ENCODE measurements around the gene MFAP3. TPM values are rescaled to one million over a fixed set of nuclear protein-coding genes. Genes with fewer than 3 reads are reported as not detected.

Gene MFAP3
- total RNA-seq, 1 experiment from 2014 or later = 18.5 TPM

- no peaks in the 10 kb centered on the region for H3K9me2 ChIP-seq (ENCODE audit: insufficient read depth)
- H3K27ac ChIP-seq (ENCODE audit: low read depth, low read length) = no peak overlapping the region
- H3K9ac ChIP-seq (ENCODE audit: low read length) = no peak overlapping the region
- no peaks in the 10 kb centered on the region for H4K20me1 ChIP-seq (ENCODE audit: insufficient read depth)
- no peak for DNase-seq (ENCODE audit: low read depth, low spot score)
- no peaks in the 10 kb centered on the region for H3K4me1 ChIP-seq (ENCODE audit: control insufficient read depth in 1 of 2, insufficient read depth in 2 of 2, low read length in 2 of 2)
- H3K79me2 ChIP-seq (ENCODE audit: insufficient read depth, low read length) = no peaks in the 10 kb centered on the region
- no peak overlapping the region for H3K4me2 ChIP-seq (ENCODE audit: low read length)
- intact Hi-C loops (cut with micrococcal nuclease) = no loop called here
- H3K36me3 ChIP-seq (ENCODE audit: control insufficient read depth in 1 of 2, insufficient read depth in 2 of 2, low read length in 2 of 2) = no peaks in the 10 kb centered on the region
- POLR2A ChIA-PET = no interaction called here
- peaks cover 9% of the 10 kb centered on the region for H3K27me3 ChIP-seq (ENCODE audit: insufficient read depth, low read length)
- RAD21 ChIA-PET (ENCODE audit: low non-redundant PET in 1 of 2, low total read pairs in 2 of 2, uncharacterized antibody in 2 of 2, unreplicated experiment in 2 of 2) = no interaction called here
- CTCF ChIA-PET = interaction anchor here (1.4 kb wide), 1 partner anchor 15 kb away, joined by 6 read pairs; no protein-coding TSS in a partner anchor
- H3K9me3 ChIP-seq (ENCODE audit: control insufficient read depth in 1 of 2, insufficient read depth in 1 of 2, low read depth in 1 of 2, low read length in 2 of 2) = no peaks in the 10 kb centered on the region
- no peak overlapping the region for H3K4me3 ChIP-seq (replicated peaks in 1 of 2; ENCODE audit: low read depth in 1 of 2, low read length in 2 of 2)
- no TSS peak for BruUV-seq (replicated peaks)
- H2AFZ ChIP-seq (ENCODE audit: low read depth, low read length, poor library complexity, severe bottlenecking) = no peak overlapping the region
- TF ChIP-seq FOSL1 (IDR thresholded peaks at IDR 0.05; ENCODE audit: low read depth) (no peak), SIN3A (IDR thresholded peaks at IDR 0.05; ENCODE audit: low read depth) (no peak), JUND (IDR thresholded peaks at IDR 0.05) (no peak), POLR2AphosphoS5 (IDR thresholded peaks at IDR 0.05; ENCODE audit: low read depth, low read length) (no peak), TCF7L2 (IDR thresholded peaks at IDR 0.05; ENCODE audit: borderline replicate concordance, extremely low read depth, insufficient read depth, insufficient read length) (no peak)
- no peak for ATAC-seq
These were observed 48.5 kb downstream of the MFAP3 start for GRCh38 chr5:154087260-154087659.

- Histone ChIP-seq H3K9me2 (ENCODE audit: insufficient read depth) (no peaks in the 10 kb centered on the region), H3K9ac (ENCODE audit: low read length) (no peak overlapping the region), H3K4me3 (replicated peaks in 1 of 2; ENCODE audit: low read depth in 1 of 2, low read length in 2 of 2) (no peak overlapping the region), H3K36me3 (ENCODE audit: control insufficient read depth in 1 of 2, insufficient read depth in 2 of 2, low read length in 2 of 2) (no peaks in the 10 kb centered on the region), H3K79me2 (ENCODE audit: insufficient read depth, low read length) (no peaks in the 10 kb centered on the region), H3K9me3 (ENCODE audit: control insufficient read depth in 1 of 2, insufficient read depth in 1 of 2, low read depth in 1 of 2, low read length in 2 of 2) (no peaks in the 10 kb centered on the region), H4K20me1 (ENCODE audit: insufficient read depth) (no peaks in the 10 kb centered on the region), H3K27me3 (ENCODE audit: insufficient read depth, low read length) (peaks cover 24% of the 10 kb centered on the region), H3K27ac (ENCODE audit: low read depth, low read length) (no peak overlapping the region), H3K4me2 (ENCODE audit: low read length) (no peak overlapping the region), H3K4me1 (ENCODE audit: control insufficient read depth in 1 of 2, insufficient read depth in 2 of 2, low read length in 2 of 2) (no peaks in the 10 kb centered on the region), H2AFZ (ENCODE audit: low read depth, low read length, poor library complexity, severe bottlenecking) (no peak overlapping the region)
- intact Hi-C loops (cut with micrococcal nuclease) = no loop called here
- BruUV-seq (replicated peaks) = no TSS peak
- no peak for DNase-seq (ENCODE audit: low read depth, low spot score)
- ChIA-PET CTCF (no interaction called here), POLR2A (no interaction called here), RAD21 (ENCODE audit: low non-redundant PET in 1 of 2, low total read pairs in 2 of 2, uncharacterized antibody in 2 of 2, unreplicated experiment in 2 of 2) (no interaction called here)
- ATAC-seq = no peak
- TF ChIP-seq JUND (IDR thresholded peaks at IDR 0.05) (no peak), EZH2 (IDR thresholded peaks at IDR 0.05) (no peak), TCF7L2 (IDR thresholded peaks at IDR 0.05; ENCODE audit: borderline replicate concordance, extremely low read depth, insufficient read depth, insufficient read length) (no peak), EGR1 (IDR thresholded peaks at IDR 0.05; ENCODE audit: low read depth) (no peak), SIN3A (IDR thresholded peaks at IDR 0.05; ENCODE audit: low read depth) (no peak), ATF3 (IDR thresholded peaks at IDR 0.05) (no peak), EZH2phosphoT487 (IDR thresholded peaks at IDR 0.05; ENCODE audit: borderline replicate concordance) (no peak), YY1 (IDR thresholded peaks at IDR 0.05; ENCODE audit: extremely low read depth, insufficient replicate concordance, low read depth, low read length) (no peak), RAD21 (IDR thresholded peaks at IDR 0.05; ENCODE audit: low read depth) (no peak), CBX3 (IDR thresholded peaks at IDR 0.05; ENCODE audit: low read depth) (no peak), ZFX (IDR thresholded peaks at IDR 0.05) (no peak), ELF1 (IDR thresholded peaks at IDR 0.05; ENCODE audit: borderline replicate concordance, low read depth) (no peak), FOSL1 (IDR thresholded peaks at IDR 0.05; ENCODE audit: low read depth) (no peak)
- TF ChIP-seq, protein P1, sequence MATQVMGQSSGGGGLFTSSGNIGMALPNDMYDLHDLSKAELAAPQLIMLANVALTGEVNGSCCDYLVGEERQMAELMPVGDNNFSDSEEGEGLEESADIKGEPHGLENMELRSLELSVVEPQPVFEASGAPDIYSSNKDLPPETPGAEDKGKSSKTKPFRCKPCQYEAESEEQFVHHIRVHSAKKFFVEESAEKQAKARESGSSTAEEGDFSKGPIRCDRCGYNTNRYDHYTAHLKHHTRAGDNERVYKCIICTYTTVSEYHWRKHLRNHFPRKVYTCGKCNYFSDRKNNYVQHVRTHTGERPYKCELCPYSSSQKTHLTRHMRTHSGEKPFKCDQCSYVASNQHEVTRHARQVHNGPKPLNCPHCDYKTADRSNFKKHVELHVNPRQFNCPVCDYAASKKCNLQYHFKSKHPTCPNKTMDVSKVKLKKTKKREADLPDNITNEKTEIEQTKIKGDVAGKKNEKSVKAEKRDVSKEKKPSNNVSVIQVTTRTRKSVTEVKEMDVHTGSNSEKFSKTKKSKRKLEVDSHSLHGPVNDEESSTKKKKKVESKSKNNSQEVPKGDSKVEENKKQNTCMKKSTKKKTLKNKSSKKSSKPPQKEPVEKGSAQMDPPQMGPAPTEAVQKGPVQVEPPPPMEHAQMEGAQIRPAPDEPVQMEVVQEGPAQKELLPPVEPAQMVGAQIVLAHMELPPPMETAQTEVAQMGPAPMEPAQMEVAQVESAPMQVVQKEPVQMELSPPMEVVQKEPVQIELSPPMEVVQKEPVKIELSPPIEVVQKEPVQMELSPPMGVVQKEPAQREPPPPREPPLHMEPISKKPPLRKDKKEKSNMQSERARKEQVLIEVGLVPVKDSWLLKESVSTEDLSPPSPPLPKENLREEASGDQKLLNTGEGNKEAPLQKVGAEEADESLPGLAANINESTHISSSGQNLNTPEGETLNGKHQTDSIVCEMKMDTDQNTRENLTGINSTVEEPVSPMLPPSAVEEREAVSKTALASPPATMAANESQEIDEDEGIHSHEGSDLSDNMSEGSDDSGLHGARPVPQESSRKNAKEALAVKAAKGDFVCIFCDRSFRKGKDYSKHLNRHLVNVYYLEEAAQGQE (IDR thresholded peaks at IDR 0.05; ENCODE audit: low read depth) = no peak
- TF ChIP-seq, protein P2, sequence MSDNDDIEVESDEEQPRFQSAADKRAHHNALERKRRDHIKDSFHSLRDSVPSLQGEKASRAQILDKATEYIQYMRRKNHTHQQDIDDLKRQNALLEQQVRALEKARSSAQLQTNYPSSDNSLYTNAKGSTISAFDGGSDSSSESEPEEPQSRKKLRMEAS (IDR thresholded peaks at IDR 0.05) = no peak
These were observed 50.0 kb downstream of the MFAP3 start for GRCh38 chr5:154088801-154089200.
